Heart left ventricle (tissue), 16 donors: ENCODE data around the gene ZNF669. TPM values are rescaled to one million over a fixed set of nuclear protein-coding genes. Genes with fewer than 3 reads are reported as not detected.

Source experiments
- ATAC-seq, 4 donors: fragments of 200-7000 bp; cut with Tn5 transposase; one replicate each; pipeline ENCODE4 v1.9.1; 2020 to 2022; ENCODE audit warnings: moderate library complexity in 4 of 4, mild to moderate bottlenecking in 3 of 4, moderate number of reproducible peaks in 1 of 4
- DNase-seq, 5 donors: peaks; one replicate each; pipeline ENCODE4 v3.0.0-alpha.2; 2020
- H3K27ac ChIP-seq, 12 donors: fragments of 200-600 bp; sonication (generic) in 4 of 12; one replicate each; pipeline versions ENCODE4 v1.5.0 to v1.8.0; 2016 to 2022; ENCODE audit warnings: mild to moderate bottlenecking in 2 of 12
- H3K27me3 ChIP-seq, 9 donors: fragments of 200-600 bp; sonication (generic) in 2 of 9; one replicate each; pipeline versions ENCODE4 v1.5.1 to v1.8.0; 2016 to 2022; ENCODE audit warnings: mild to moderate bottlenecking in 3 of 9
- H3K36me3 ChIP-seq, 9 donors: fragments of 200-600 bp; sonication (generic) in 2 of 9; one replicate each; pipeline versions ENCODE4 v1.5.0 to v1.8.0; 2018 to 2022; ENCODE audit warnings: mild to moderate bottlenecking in 2 of 9
- H3K4me1 ChIP-seq, 12 donors: fragments of 200-600 bp; sonication (generic) in 4 of 12; one replicate each; pipeline versions ENCODE4 v1.5.0 to v1.8.0; 2016 to 2022; ENCODE audit warnings: mild to moderate bottlenecking in 3 of 12
- H3K4me3 ChIP-seq, 12 donors: fragments of 200-600 bp; sonication (generic) in 4 of 12; one replicate each; pipeline versions ENCODE4 v1.5.0 to v1.8.0; 2017 to 2022; ENCODE audit warnings: mild to moderate bottlenecking in 9 of 12, moderate library complexity in 4 of 12
- H3K9me3 ChIP-seq, 12 donors: fragments of 200-600 bp; sonication (generic) in 4 of 12; one replicate each; pipeline versions ENCODE4 v1.5.0 to v1.8.0; 2016 to 2022; ENCODE audit warnings: mild to moderate bottlenecking in 1 of 12
- POLR2A ChIP-seq, 2 donors: fragments of 450-650 bp; IDR thresholded peaks; one replicate each; pipeline ENCODE4 v1.6.1; 2017; ENCODE audit warnings: antibody characterized with exemption in 2 of 2, mild to moderate bottlenecking in 2 of 2, moderate library complexity in 2 of 2
- WGBS, 4 donors: extraction: QIAGEN DNeasy Blood & Tissue Kit in 2 of 4; methylation state at CpG; one replicate each; pipeline versions ENCODE4 v1.1.5 to v1.1.7; 2013 to 2018; 5-methylcytosine and 5-hydroxymethylcytosine counted together
- intact Hi-C, 10 donors: fragments of 100-400 bp; cut with DNase I; formaldehyde crosslinking; loops; one replicate each; pipeline versions ENCODE4 v1.11.1 to v1.14.2; 2022
- polyA plus RNA-seq, 2 donors: library from polyadenylated mRNA; stranded (reverse); fragments of 200-250 nt; gene quantifications; one replicate each; pipeline ENCODE4 v1.2.3, GENCODE V29; 2013
- total RNA-seq, 9 donors: library from RNA; depleted of rRNA in 2 of 9; stranded (reverse); fragments of >200 nt in 2 of 9; fragmentation: NEBNext Ultra II Directional in 3 of 9; extraction: Animal tissue kit (Norgen Biotek cat#: 25700) in 3 of 9; gene quantifications; one replicate each; pipeline versions ENCODE4 v1.1.0 to v1.2.4, GENCODE V29; 2016 to 2023
- TF ChIP-seq, protein P1 (sequence below), 12 donors: fragments of 200-600 bp; sonication (generic) in 4 of 12; IDR thresholded peaks; one replicate each; pipeline versions ENCODE4 v1.5.0 to v1.8.0; 2018 to 2022; ENCODE audit warnings: antibody characterized with exemption in 12 of 12, mild to moderate bottlenecking in 5 of 12
- donor health status: ischemic (EF 13 %, LVEDD 7.1; RV severe dilation, severe dysfunction).
- donor health status: healthy with polysubstance abuse.
- donor health status: DM: no; HTN: yes; CAD: no.
- donor health status: DM: no; HTN: no; CAD: no.
- donor health status: ischemic (EF 25% LVEDD 6.9; RV normal size, moderate dysfunction).
- donor health status: ischemic (EF 25% LVEDD 5.7; RV mildly dilated, moderate dysfunction).
- donor health status: healthy.
- donor health status: DM: yes; HTN: yes; CAD: no.
- donor health status: ischemic (EF 35%, LVEDD 5.7; RV mildly dilated, moderate dysfunction).
- donor health status: nonischemic (EF 11% LVEDD 7.7; RV severe dilation, severe dysfunction).
- donor health status: DM: yes; HTN: yes; CAD: no.
- donor health status: PGD.
- donor health status: ischemic (EF 29% LVEDD 5.4; RV normal size, mild dysfunction).
- donor health status: nonischemic (EF 23%, LVEDD 6.1; RV moderate dilation, normal function).

ZNF669 gene
- total and polyA plus RNA-seq, 11 donors = 1.5 to 5.4 (median 3.2) TPM

DNA sequence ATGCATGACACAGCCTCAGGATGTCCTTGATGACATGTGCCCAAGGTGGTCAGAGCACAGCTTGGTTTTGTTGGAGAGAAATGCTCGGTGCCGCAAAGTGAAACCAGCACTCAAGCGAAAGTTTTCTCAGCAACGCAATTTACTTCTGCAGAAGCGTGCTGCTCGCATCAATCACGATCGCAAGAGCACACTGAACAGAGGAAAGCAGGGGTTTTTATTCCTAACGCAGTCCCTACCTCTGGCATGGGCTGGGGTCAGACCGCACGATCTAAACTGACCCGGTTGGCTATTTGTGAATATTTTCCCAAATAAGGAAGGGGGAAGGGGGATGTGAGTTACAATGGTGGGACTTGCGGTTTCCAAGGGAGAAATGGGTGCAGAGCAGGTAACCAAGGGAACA is 809 bp upstream of the ZNF669 start:
- Histone ChIP-seq H3K27me3 (no peaks in the 10 kb centered on the region), H3K36me3 (peaks cover 0 to 22% (median 20%) of the 10 kb centered on the region in 9 donors), H3K27ac (peak overlapping the region in 4 of 12 donors; percentile 68 to 90 (median 81)), H3K9me3 (peaks cover 0 to 33% (median 18%) of the 10 kb centered on the region in 12 donors), H3K4me1 (peaks cover 0 to 18% (median 14%) of the 10 kb centered on the region in 12 donors), H3K4me3 (peak overlapping the region in 10 of 12 donors; percentile 63 to 97 (median 86))
- ATAC-seq (no peak), DNase-seq (no peak)
- WGBS, 4 donors = 88 to 91% (median 89%) methylated on average over 13 of the region's 13 CpGs
- intact Hi-C loops = loop anchor here in 3 of 10 donors (2.0 to 10.0 kb wide), 4 partner anchors 26 to 170 kb away; partner anchors contain the start of genes ZNF670 (in 2 of the 3) and AHCTF1 (in 1 of the 3)
- TF ChIP-seq, protein P1, sequence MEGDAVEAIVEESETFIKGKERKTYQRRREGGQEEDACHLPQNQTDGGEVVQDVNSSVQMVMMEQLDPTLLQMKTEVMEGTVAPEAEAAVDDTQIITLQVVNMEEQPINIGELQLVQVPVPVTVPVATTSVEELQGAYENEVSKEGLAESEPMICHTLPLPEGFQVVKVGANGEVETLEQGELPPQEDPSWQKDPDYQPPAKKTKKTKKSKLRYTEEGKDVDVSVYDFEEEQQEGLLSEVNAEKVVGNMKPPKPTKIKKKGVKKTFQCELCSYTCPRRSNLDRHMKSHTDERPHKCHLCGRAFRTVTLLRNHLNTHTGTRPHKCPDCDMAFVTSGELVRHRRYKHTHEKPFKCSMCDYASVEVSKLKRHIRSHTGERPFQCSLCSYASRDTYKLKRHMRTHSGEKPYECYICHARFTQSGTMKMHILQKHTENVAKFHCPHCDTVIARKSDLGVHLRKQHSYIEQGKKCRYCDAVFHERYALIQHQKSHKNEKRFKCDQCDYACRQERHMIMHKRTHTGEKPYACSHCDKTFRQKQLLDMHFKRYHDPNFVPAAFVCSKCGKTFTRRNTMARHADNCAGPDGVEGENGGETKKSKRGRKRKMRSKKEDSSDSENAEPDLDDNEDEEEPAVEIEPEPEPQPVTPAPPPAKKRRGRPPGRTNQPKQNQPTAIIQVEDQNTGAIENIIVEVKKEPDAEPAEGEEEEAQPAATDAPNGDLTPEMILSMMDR (IDR thresholded peaks at IDR 0.05) = no peak
- no peak for TF ChIP-seq POLR2A (IDR thresholded peaks at IDR 0.05)

DNA sequence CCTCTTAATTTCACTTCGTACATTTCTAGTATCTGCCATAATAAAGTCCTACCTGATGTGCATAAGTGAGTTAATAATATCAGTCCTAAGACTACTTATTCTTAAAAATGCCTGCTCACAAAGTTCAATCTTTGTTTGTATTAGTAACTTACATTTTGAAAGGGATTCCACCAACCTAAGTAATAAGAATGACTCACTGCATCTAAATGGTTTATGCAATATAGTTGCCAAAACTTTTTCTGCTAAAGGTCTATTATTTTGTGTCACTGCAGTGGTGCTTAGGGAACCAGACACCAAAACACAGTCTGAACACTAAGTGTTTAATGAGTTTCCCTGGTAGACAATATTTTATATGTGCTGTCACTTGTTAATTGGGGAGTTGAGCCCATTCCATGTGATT is 1.8 kb downstream of the ZNF669 start:
- no peak for TF ChIP-seq POLR2A (IDR thresholded peaks at IDR 0.05)
- TF ChIP-seq, protein P1 (IDR thresholded peaks at IDR 0.05) = no peak
- H3K9me3 ChIP-seq = peaks cover 0 to 59% (median 24%) of the 10 kb centered on the region in 12 donors
- H3K36me3 ChIP-seq = peaks cover 0 to 40% (median 32%) of the 10 kb centered on the region in 9 donors
- intact Hi-C loops = loop anchor here in 3 of 10 donors (5.0 to 10.0 kb wide), 3 partner anchors 110 to 168 kb away; partner anchors contain the start of gene AHCTF1 (in 1 of the 3)
- H3K27me3 ChIP-seq = no peaks in the 10 kb centered on the region
- no peak for ATAC-seq
- WGBS, 4 donors = 94 to 97% (median 96%) methylated on average over 1 of the region's 1 CpG
- DNase-seq = no peak
- peaks cover 0 to 18% (median 14%) of the 10 kb centered on the region in 12 donors for H3K4me1 ChIP-seq
- no peak overlapping the region for H3K27ac ChIP-seq
- H3K4me3 ChIP-seq = no peak overlapping the region

DNA sequence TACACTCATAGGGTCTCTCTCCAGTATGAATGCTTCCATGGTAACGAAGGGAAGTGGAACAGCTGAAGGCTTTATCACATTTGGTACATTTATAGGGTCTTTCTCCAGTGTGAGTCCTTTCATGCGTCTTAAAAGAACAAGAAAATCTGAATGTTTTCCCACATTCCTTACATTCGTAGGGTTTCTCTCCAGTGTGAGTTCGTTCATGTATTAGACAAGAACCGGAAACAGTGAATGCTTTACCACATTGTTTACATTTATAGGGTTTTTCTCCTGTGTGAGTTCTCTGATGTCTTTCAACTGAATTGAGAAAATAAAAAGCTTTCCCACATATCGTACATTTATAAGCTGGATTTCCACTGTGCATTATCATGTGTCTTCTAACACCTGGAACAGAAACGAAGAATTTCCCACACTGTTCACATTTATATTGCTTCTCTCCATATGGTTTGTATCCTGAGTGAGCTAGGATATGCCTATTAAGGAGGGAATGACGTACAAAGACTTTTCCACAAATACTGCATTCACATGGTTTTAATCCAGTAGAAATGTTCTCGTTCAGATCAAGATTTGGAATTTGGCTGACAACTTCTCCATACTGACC is 3.4 kb downstream of the ZNF669 start:
- Histone ChIP-seq H3K36me3 (peaks cover 0 to 46% (median 32%) of the 10 kb centered on the region in 9 donors), H3K4me3 (no peak overlapping the region), H3K9me3 (peaks cover 0 to 75% (median 24%) of the 10 kb centered on the region in 12 donors), H3K4me1 (peaks cover 0 to 18% (median 14%) of the 10 kb centered on the region in 12 donors), H3K27me3 (no peaks in the 10 kb centered on the region), H3K27ac (no peak overlapping the region)
- TF ChIP-seq POLR2A (IDR thresholded peaks at IDR 0.05) = no peak
- TF ChIP-seq, protein P1 (IDR thresholded peaks at IDR 0.05) = no peak
- ATAC-seq = no peak
- no peak for DNase-seq
- WGBS, 4 donors = 95 to 99% (median 98%) methylated on average over 9 of the region's 9 CpGs
- intact Hi-C loops = loop anchor here in 3 of 10 donors (5.0 to 10.0 kb wide), 3 partner anchors 112 to 166 kb away; partner anchors contain the start of gene AHCTF1 (in 1 of the 3)

DNA sequence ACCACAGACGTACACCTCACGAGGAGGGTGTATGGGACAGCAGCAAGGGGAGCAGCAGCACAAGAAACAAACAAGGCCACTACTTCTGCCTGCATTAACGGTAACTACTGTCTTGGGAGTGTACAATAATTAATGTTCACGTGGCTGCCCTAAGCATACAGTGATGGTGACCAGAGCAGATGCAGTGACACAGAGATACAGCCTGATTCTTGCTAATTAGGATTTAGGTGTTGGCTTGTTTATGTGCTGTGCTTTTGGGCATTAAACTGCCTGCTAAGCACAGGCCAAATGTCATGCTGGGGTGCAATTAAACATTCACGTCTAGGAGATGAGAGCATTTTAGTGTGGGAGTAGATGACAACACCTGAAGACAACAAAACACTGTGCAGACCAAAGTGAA is 7.2 kb downstream of the ZNF669 start:
- Histone ChIP-seq H3K27ac (no peak overlapping the region), H3K36me3 (peaks cover 0 to 44% (median 31%) of the 10 kb centered on the region in 9 donors), H3K4me1 (no peaks in the 10 kb centered on the region), H3K9me3 (peaks cover 0 to 71% (median 24%) of the 10 kb centered on the region in 12 donors), H3K4me3 (no peak overlapping the region), H3K27me3 (no peaks in the 10 kb centered on the region)
- ATAC-seq (no peak), DNase-seq (no peak)
- intact Hi-C loops = no loop called here
- WGBS, 4 donors = 89 to 95% (median 90%) methylated on average over 5 of the region's 5 CpGs
- TF ChIP-seq, protein P1 (IDR thresholded peaks at IDR 0.05) = no peak
- TF ChIP-seq POLR2A (IDR thresholded peaks at IDR 0.05) = no peak
